NCI-H524 (cell line): ENCODE measurements around the gene DNAJA4.
"Not testable (repeated sequence)": the region's sequence is repeated elsewhere in the genome, so short reads cannot be mapped to it uniquely, and the experiment has no call there.

Experiments
- DNase-seq, 2 experiments: peaks; one replicate each; lab custom pipeline; 2025; lab: John Stamatoyannopoulos, UW

The DNAJA4 gene

DNA sequence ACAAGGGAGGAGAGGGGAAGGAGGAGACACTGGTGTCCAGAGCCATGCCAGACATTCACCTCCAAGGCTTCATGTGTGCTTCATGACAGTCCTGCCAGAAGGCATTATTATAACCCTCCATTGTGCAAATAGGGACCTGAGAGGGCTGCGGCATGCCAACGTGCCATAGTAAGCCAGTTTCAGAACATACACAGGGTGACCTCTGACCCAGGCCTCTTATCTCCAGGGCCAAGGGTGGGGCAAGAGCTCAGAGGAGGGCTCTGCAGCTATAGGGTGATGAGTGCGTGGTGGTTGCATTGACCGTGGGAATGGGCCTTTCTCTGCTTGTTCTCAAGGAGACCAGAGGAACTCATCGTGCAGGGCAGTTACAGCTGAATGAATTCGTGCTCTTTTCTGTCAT lies 20.3 kb upstream of the DNAJA4 start:
- DNase-seq, result no peak

DNA sequence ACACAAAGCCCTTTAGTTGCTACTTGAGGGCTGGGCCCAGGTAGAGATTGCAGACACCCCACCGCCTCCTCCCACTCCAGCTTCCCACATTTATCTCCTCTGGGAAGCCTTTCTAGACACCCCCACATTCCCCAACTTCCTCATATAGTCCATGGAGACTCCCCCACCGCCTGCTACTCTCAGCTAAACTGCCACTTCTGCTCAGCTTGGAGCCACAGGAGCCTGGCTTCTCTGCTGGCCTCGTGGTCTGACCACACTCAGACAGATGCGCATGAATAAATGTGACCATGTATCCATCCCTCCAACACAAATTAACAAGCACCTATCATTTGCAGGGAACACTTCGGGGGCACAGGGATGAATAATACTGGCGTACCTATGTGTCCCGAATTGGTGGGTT lies 19.5 kb upstream of the DNAJA4 start:
- DNase-seq, result no peak

DNA sequence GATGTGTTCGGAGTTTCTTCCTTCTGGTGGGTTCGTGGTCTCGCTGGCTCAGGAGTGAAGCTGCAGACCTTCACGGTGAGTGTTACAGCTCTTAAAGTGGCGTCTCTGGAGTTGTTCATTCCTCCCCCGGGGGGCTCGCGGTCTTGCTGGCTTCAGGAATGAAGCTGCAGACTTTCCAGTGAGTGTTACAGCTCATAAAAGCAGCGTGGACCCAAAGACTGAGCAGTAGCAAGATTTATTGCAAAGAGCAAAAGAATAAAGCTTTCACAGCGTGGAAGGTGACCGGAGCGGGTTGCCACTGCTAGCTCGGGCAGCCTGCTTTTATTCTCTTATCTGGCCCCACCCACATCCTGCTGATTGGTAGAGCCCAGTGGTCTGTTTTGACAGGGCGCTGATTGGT lies 19.0 kb upstream of the DNAJA4 start:
- not testable (repeated sequence) for DNase-seq

DNA sequence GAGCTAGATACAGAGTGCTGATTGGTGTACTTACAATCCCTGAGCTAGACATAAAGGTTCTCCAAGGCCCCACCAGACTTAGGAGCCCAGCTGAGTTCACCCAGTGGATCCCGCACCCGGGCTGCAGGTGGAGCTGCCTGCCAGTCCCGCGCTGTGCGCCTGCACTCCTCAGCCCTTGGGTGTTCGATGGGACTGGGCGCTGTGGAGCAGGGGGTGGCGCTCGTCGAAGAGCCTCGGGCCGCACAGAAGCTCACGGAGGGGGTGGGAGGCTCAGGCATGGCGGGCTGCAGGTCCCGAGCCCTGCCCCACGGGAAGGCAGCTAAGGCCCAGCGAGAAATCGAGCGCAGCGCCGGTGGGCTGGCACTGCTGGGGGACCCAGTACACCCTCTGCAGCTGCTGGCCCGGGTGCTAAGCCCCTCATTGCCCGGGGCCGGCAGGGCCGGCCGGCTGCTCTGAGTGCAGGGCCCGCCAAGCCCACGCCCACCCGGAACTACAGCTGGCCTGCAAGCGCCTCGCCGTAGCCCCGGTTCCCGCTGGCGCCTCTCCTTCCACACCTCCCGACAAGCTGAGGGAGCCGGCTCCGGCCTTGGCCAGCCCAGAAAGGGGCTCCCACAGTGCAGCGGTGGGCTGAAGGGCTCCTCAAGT lies 18.3 kb upstream of the DNAJA4 start:
- not testable (repeated sequence) for DNase-seq

DNA sequence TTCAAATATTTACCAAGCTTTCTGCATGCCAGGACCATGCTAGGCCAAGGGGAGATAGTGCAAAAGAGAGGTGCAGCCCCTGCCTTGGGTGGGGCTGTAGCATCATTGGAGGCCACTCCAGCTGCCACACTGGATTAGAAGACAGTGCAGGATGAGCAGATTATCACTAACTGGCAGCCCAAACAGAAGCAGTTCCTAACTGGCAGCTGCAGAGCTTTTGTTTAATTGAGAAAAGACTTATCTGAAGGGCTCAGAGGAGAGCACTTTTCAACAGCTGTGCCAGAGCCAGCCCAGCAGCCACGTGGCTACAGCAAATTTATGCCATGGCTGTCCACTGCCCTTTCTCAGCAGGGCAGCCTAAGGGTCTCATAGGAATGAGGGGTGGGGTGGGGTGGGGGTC lies 16.5 kb upstream of the DNAJA4 start:
- DNase-seq, result peak; percentile 55 to 81

DNA sequence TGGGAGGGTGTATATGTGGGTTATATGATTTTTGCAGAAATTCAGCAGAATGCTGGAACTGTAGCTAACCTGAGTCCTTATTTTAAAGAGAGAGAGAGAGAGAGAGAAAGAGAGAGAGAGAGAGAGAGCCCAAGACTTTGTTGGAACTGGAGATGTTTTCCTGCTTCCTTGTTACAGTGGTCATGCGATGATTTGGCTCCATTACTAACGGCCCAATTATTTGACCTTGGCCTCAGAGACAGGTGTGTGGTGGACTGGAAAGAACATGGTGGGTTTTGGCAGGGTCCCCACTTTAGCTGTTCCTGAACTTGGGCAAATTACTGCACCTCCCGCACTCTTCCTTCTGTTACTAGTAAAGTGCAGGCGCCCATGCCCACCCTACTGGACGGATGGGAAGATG lies 15.2 kb upstream of the DNAJA4 start:
- no peak for DNase-seq

DNA sequence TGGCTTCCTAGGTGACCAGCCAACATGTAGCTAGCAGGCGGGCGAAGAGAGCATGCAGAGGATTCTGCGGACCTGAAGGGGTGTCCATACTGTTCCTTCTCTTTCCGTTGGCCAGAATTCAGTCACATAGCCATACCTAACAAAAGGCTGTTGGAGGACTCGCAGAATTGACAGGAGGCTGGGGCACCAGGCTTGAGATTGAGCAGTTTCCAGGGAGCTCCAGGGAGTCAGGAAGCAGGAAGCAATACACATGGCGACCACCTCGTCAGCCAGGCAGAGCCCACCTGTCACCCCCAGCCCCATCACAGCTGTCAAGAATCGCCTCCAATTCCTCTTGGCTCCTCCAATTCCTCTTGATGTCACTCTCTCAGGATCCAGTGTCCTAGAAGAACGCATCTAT lies 13.2 kb upstream of the DNAJA4 start:
- DNase-seq, result no peak

DNA sequence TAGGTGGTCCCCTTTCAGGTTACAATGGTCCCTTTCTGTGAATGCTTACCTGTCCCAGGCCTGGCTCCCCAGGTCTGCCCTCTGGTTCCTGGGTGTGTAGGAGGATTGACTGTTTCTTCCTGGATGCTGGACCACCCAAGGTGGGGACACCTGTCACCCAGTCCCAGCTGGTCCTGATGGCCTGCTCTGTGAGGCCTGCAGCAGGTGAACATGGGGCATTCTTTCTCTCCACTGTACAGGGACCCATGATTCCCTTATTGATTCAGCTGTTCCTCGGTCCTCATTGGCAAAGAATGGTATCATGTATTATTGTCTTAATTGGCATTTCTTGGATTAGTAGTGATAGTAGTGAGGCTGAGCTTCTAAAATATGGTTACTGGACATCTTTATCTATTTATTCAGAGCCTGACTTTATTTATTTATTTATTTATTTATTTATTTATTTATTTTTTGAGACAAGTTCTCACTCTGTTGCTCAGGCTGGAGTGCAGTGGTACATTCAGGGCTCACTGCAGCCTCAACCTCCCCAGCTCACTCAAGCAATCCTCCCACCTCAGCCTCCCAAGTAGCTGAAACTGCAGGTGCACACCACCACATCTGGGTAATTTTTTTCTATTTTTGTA lies 8.8 kb upstream of the DNAJA4 start:
- DNase-seq, result no peak

DNA sequence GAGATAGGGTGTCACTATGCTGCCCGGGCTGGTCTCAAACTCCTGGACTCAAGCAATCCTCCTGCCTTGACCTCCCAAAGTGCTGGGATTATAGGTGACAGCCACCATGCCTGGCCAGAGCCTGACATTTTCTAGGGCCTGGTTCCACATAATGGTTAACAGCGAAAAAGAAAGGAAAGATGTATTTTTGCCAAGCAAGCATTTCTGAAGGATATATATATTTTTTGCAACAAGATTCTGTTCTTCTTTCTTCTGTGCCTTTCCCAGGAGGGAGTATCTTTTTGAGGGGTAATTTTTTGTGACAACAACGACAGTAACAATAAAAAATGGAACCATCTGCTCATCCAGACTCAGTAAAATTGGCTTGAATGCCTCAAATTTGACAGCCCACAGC lies 8.3 kb upstream of the DNAJA4 start:
- no peak for DNase-seq

DNA sequence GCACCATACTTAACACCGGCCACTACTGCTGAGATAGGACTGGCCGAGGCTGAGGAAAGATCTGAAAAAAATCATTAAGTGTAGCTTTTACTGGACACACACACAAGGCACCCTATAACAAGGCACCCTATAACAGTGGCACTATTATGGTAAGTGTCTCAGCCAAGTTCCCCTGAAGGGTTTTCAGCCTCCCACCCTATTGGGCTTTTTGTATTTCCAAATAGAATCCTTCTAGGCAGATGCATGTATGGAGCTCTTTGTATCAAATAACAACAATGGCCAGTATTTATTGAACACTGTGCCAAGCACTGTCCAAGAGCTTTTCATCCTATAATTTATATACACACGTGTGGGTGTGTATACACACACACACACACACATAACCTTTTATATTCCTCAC lies 6.7 kb upstream of the DNAJA4 start:
- no peak for DNase-seq

DNA sequence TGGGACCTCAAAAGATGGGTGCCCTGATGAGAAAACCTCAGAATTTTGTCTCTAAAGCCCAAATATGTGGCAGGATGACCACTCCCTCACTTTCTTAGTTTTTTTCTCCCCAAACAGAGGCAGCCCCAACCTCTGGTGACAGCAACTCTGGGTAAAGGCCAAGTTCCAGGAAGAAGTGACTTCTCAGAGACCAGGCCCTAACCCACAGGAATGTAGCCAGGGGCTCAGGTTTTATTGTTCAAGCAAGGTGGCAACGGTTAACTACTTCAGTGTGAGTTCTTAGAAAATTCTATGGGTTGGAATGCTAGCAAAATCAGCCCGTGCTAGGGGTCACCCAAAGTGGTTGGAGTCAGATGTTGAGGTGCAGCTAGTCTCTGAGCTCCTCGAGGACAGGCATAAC lies 5.1 kb upstream of the DNAJA4 start:
- no peak for DNase-seq

DNA sequence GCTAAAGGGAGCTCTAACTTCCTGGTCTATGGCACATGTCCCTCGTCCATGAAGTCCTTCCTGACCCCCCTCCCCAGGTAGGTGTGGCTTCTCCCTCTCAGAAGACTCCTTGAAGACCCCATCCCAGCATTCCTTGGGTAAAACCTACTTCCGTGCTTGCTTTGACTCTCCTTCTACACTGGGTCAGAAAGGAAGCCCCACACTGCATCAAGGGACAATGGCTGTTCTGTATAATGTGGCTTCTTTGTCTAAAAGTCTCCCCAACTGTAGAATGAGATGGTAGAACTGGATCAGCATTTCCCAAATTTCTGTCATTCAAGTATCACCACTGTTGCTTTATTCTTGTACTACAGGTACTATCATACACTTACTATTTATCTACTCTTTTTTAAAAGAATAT lies 3.9 kb upstream of the DNAJA4 start:
- DNase-seq, result no peak

DNA sequence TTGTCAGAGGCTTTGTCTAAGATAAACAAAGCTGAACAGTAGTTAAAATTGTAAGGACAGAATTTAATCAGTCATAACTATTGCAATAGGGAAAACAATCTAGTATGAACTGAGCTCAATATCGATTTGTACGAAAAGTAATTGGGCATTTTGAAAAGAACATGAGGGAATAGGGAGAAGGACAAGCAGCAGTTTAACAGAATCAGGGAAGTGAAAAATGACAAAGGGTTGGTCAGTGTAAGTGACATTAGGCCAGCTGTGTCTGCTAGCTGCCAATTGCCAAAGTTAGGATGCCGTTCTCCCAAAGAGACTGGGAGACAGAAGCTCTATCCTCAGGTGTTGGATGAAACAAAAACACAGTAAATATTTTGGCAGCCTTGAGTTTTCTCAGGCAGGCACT lies 3.3 kb upstream of the DNAJA4 start:
- DNase-seq, result no peak

DNA sequence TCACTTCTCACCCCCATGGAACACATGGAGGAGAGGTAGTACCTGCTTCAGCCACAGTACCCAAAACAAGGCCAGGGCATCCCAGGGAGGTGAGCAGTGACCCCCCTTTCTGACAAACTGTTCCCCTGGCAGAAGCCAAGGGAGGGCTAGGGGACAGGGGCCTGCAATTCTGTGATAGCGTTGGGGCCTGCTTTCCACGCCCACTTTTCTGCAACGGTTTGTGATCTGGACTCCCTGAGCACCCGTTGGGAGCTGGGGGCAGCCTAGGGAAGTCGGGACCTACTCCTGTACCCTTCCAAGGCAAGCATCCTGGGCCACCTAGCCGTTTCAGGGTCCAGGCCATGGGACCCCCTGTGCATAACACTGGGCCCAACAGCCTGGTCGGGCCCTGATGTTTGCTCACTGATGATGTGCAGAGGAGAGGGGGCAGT lies 996 bp upstream of the DNAJA4 start:
- DNase-seq, result no peak

DNA sequence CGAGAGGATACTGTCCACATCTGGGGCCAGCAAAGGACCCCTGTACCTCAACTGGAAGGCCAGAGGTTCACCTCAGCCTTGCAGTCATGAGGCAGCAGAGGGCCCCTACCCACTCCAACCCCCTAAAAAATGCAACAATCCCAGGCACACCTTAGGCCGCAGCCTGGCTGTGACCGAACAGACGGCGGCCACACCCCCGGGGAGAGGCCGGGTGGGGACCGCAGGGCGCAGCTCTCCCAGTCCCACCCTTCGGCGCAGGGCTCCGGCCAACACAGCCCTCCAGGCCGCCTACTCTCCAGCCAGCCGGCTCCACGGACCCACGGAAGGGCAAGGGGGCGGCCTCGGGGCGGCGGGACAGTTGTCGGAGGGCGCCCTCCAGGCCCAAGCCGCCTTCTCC lies 457 bp upstream of the DNAJA4 start:
- DNase-seq, result no peak

DNA sequence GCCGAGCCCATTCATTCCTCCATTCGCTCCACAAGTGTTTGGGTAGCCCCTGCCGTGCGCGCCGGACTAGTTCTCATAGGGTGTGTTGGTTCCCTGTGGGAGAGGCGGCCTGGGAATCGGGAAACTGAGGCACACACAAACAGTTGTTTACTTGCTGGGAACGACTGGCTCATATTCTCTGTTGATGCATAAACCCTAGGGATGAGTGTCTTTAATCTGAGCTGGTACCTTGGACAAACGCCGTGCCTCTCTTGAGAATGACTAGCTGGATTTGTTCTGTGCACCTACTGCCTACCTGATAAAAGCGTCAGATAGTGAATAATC lies 737 bp downstream of the DNAJA4 start:
- no peak for DNase-seq

DNA sequence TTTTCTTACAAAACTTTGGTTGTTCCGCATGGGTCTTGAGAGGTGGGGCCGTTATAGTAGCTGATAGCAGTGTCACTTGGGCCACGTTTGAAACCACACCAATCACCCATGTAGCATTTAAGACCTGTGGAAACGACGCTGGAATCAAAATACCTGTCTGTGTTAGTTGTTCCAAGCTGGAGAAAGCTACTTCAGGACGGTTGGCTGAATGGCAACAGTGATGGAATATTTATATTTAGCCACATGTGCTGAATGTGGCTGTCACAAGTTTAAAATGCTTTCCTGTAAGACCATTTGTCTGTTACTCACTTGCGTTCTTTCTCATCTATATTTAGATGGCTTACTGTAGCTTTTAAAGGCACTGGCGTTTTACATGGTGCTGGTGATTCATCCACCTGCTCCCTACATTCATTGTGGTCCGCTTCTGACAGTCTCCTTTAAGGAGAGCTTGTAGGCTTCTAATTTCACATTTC lies 1.4 kb downstream of the DNAJA4 start:
- no peak for DNase-seq

DNA sequence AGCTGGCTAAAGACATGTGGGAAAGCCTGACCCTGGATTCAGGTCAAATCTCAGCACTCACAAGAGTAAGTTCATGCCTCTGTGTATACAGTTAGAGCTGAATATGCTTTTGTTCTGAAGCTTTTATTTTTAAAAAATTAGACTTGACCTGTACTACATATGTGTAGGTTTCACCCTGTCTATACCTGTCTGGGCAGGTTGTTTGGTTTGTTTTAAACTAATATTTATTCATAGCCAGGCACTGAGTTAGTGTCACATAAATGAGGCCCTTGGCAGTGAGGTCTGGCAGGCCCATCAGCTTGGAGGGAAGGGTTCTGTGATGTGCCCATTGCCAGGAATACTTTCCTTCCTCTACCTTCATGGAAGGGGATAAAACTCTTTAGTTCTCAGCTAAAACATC lies 1.9 kb downstream of the DNAJA4 start:
- DNase-seq, result no peak

DNA sequence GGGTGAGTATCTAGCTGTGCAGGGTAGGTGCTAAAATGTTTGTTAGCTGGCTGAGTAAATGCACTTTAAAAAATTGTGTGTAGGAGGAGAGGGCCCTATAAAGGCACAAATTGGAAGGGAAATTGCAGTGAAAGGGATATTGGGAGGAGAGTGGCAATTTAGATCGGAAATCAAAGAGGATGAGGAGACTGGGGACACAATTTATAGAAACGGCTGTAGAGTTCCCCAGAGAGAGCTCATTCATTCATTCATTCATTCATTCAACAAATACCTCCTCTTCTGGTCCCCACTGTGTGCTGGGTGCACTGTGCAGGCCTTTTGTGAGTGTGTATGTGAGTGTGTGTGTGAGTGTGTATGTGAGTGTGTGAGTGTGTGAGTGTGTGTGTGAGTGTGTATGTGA lies 2.4 kb downstream of the DNAJA4 start:
- DNase-seq, result no peak

DNA sequence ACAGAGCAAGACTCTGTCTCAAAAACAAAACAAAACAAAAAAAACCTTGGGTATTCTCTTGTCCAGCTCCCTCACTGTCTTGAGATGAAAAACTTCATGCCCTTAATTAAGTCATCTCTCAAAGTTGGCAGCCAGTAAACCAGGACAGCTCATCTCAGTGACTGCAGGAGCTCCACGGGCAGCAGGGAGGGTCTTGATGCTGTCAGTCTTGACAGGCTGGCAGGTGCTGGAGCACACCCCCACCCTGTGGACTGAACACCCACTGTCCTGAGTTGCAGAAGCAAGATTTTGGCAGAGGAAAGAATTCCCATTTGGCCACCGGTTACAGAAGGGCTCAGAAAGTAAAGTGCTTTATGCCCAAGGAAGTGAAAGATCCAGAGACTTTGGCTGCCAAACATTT lies 8.0 kb downstream of the DNAJA4 start:
- DNase-seq, result no peak

DNA sequence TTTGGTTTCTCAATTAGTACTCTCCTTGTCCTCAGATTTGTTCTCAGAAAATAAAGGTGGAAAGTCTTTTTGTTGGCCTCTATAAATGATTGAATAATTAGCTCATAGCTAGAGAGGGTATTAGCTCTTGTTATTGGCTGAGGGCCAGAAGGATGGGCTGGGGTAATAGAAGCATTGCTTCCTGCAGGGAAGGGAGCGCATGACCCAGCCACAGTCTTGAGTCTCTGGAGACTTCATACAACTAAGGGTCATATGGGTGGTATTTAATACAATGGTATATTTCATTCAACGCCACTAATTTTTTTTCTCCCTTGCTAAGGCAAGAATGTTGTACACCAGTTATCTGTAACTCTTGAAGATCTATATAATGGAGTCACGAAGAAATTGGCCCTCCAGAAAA lies 8.4 kb downstream of the DNAJA4 start:
- DNase-seq, result peak in 1 of 2 experiments; percentile 49

DNA sequence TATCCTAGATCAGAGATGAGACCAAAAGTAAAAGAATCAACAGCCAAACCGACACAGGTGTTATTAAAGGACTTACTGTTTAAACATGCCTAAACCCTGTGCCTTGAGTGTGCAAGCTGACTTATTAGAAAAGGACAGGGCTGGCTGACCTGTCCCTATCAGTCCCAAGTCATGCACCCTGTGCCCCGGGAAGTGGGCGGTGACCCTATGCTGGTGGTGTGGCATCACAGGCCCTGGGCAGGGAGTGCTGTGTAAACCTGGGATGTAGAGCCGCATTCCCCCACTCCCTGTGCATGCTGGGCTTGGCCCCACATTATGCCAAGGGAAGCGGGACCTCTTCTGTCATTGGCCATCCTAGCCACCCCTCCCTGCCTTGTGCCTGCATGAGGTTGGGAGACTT lies 10.6 kb downstream of the DNAJA4 start:
- no peak for DNase-seq

DNA sequence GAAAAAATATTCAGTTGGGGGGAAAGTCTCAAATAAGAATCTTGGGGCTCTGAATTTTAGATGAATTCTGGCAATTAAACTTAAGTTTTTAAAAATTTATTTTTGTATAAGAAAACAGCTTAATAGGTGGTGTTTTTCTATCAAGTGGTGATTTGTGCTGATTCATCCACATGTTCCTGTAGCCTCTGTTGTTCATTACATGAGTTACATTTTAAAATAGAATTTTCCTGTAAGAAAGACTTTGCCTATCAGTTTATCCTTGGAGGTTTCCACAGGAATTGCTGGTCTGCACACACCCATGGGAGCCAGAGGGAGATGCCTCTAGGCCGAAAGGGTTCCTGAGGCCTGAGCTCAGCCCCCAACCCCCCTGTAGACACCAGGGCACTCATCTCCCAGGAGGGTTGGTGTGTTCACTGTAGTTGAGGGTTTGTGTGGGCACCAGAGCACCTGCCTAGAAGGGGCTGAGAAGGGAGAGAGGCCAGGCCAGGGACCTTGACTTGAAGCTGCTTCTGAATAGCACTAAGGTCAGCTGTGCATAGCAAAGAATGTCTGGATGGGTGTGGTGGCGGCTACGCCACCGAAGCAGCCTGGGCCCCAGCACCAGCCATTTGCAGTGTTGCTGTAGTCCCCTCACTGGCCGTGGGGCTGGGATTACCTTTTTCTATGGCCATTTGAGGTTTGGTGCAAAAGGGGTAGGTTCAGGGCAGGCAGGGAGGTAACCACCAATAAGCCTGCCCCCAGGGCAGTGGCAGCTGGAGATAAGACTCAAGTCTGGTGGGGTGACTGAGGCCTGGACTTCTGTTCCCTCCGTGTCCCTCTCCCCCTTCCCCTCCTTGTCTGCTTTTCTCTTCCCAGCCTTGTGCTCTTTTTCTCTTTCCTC lies 11.9 kb downstream of the DNAJA4 start:
- DNase-seq, result no peak
